ENCODE measurements around the gene TOR3A.

Gene TOR3A

DNA sequence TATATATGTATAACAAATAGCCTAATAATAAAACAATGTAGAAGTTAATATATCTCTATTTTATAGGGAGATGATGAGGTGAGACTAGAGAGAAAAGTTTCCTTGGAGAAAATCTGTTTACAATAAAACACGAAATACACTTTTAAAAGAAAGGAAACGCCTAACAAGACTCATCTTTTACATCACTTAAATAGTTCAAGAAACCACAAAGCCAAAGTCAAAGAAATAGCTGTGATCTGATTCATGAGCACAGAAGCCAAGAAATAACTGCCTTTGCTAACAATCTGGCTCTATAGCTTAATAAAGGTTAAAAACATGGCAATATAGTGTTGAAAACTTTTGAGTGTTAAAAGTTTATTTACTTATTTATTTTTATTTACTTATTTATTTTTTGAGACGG is 61.5 kb downstream of the TOR3A start:
- DNase-seq (ENCODE audit: low read depth, low spot score): no peak

DNA sequence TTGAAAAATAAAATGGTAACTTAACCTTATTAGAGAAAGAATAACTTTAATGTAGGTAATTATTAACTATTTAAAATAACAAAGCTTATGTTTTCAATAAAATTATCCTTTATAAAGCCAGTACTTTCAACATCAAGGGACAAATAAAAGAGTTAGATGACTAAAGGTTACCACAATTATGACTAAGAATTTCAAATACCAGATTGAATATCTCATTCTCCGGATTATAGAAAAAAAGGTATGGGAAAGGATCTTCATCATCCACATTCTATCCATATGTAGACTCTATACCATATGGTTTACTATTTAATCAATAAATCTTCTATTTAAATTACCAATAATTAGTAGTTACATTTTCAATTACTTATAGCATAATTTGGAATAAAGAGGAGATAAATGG is 62.8 kb downstream of the TOR3A start:
- DNase-seq (ENCODE audit: low read depth, low spot score): no peak

GRCh38 chr1:179145521-179145920 is 63.7 kb downstream of the TOR3A start:
- no peak for DNase-seq (ENCODE audit: low read depth, low spot score)

Data from brain pericyte (primary cell).